ENCODE results near the gene SLC35F6. TPM values are rescaled to one million over a fixed set of nuclear protein-coding genes. Genes with fewer than 3 reads are reported as not detected.

Gene SLC35F6, protein sequence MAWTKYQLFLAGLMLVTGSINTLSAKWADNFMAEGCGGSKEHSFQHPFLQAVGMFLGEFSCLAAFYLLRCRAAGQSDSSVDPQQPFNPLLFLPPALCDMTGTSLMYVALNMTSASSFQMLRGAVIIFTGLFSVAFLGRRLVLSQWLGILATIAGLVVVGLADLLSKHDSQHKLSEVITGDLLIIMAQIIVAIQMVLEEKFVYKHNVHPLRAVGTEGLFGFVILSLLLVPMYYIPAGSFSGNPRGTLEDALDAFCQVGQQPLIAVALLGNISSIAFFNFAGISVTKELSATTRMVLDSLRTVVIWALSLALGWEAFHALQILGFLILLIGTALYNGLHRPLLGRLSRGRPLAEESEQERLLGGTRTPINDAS
- 15.7 and 32.0 TPM in 2 replicates for total RNA-seq

GRCh38 chr2:26764078-26764887, at the start of gene SLC35F6:
Gene SLC35F6 (plus strand): TSS chr2:26764284. CDS start chr2:26764350, 66 bp downstream.

GRCh38 chr2:26785431-26786206, 21.5 kb downstream of the SLC35F6 start, which contains the start of gene CENPA:
Gene CENPA (plus strand): TSS chr2:26786056. CDS start chr2:26786197, 141 bp downstream.

Other genes starting within 250 kb of the SLC35F6 start
- not detected in 2 replicates for gene CIB4, start 122.9 kb upstream of the SLC35F6 start, total RNA-seq
- not detected in 2 replicates for gene KCNK3, start 71.6 kb upstream of the SLC35F6 start, total RNA-seq
- gene CENPA, start 21.8 kb downstream of the SLC35F6 start, total RNA-seq, result 6.7 and 13.9 TPM in 2 replicates
- gene DPYSL5, start 83.8 kb downstream of the SLC35F6 start, total RNA-seq, result not detected in 2 replicates
- gene MAPRE3, start 206.4 kb downstream of the SLC35F6 start, total RNA-seq, result 0.49 and 1.6 TPM in 2 replicates